Thyroid gland (tissue), 4 donors: Measurements from ENCODE around the gene SPATA17.

Experiments
- CTCF ChIP-seq, 6 experiments: fragments of 200-600 bp in 3 of 6; fragments of 450-650 bp in 3 of 6; sonication (generic) in 3 of 6; IDR thresholded peaks; one replicate each; pipeline ENCODE4 v1.5.1; 2016 to 2019; ENCODE audit warnings: antibody characterized with exemption in 6 of 6, mild to moderate bottlenecking in 2 of 6, inconsistent platforms in 1 of 6, moderate library complexity in 1 of 6
- POLR2A ChIP-seq, 2 donors: fragments of 450-650 bp; IDR thresholded peaks; one replicate each; pipeline ENCODE4 v1.6.1; 2017; ENCODE audit warnings: antibody characterized with exemption in 2 of 2, mild to moderate bottlenecking in 2 of 2, moderate library complexity in 1 of 2

DNA sequence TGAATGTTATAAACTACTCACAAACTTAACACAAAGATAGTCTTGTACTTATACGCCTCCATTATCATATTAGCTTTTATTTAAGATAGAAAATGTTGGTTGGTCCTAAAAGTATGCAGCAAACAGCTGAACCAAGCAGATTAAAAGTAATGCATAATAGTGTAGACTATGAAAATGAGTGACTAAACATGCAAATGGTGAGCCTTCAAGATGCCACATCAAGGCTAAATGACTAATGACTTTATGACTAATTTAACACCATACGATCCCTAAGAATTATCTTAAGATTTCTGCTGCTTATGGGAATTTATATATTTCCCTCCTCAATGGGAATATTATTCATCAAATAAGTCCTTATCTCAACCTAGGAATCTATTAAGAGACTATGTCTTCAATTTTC lies 4.8 kb upstream of the SPATA17 start:
- TF ChIP-seq CTCF (IDR thresholded peaks at IDR 0.05), result no peak
- TF ChIP-seq POLR2A (IDR thresholded peaks at IDR 0.05), result no peak
